ENCODE measurements around the gene UBASH3B. TPM values are rescaled to one million over a fixed set of nuclear protein-coding genes. Genes with fewer than 3 reads are reported as not detected.

UBASH3B gene
- total RNA-seq, 1 experiment from 2014 or later, result 10.3 TPM

GRCh38 chr11:122668562-122669090 lies 13.1 kb downstream of the UBASH3B start:
- peak; percentile 89 for DNase-seq (ENCODE audit: unreplicated experiment)
- Mint-ChIP-seq H3K9me3 (ENCODE audit: unreplicated experiment) (peaks cover 10% of the 10 kb centered on the region), H3K36me3 (ENCODE audit: insufficient read depth, unreplicated experiment) (peaks cover 6% of the 10 kb centered on the region), H3K4me3 (ENCODE audit: unreplicated experiment) (no peak overlapping the region), H3K4me1 (ENCODE audit: insufficient read depth, unreplicated experiment) (peaks cover 19% of the 10 kb centered on the region), H3K27ac (ENCODE audit: low read depth, unreplicated experiment) (peak overlapping the region; percentile 10), H3K27me3 (ENCODE audit: insufficient read depth, unreplicated experiment) (no peaks in the 10 kb centered on the region)
- intact Hi-C loops (cut with micrococcal nuclease), result no loop called here
- POLR2A ChIA-PET, result interaction anchor here (0.6 to 2.6 kb wide), 3 partner anchors 12 to 141 kb away, joined by 3 to 5 read pairs (median 4); no protein-coding TSS in a partner anchor
- no TSS peak for BruUV-seq (replicated peaks)
- TF ChIP-seq CTCF (IDR thresholded peaks at IDR 0.05; ENCODE audit: unreplicated experiment), result no peak
- CTCF ChIA-PET, result interaction anchor here (0.8 to 1.2 kb wide), 2 partner anchors 8 to 130 kb away, joined by 3 to 4 read pairs; no protein-coding TSS in a partner anchor

GRCh38 chr11:122670131-122670530 lies 14.6 kb downstream of the UBASH3B start:
- no peak overlapping the region for H3K4me3 Mint-ChIP-seq (ENCODE audit: unreplicated experiment)
- peaks cover 5% of the 10 kb centered on the region for H3K36me3 Mint-ChIP-seq (ENCODE audit: insufficient read depth, unreplicated experiment)
- peaks cover 19% of the 10 kb centered on the region for H3K4me1 Mint-ChIP-seq (ENCODE audit: insufficient read depth, unreplicated experiment)
- CTCF ChIA-PET, result interaction anchor here (0.6 to 1.2 kb wide), 4 partner anchors 9 to 239 kb away, joined by 3 to 6 read pairs (median 4); no protein-coding TSS in a partner anchor
- TF ChIP-seq CTCF (IDR thresholded peaks at IDR 0.05; ENCODE audit: unreplicated experiment), result no peak
- H3K27ac Mint-ChIP-seq (ENCODE audit: low read depth, unreplicated experiment), result no peak overlapping the region
- DNase-seq (ENCODE audit: unreplicated experiment), result no peak
- intact Hi-C loops (cut with micrococcal nuclease), result no loop called here
- no peaks in the 10 kb centered on the region for H3K27me3 Mint-ChIP-seq (ENCODE audit: insufficient read depth, unreplicated experiment)
- BruUV-seq (replicated peaks), result no TSS peak
- H3K9me3 Mint-ChIP-seq (ENCODE audit: unreplicated experiment), result peaks cover 10% of the 10 kb centered on the region
- POLR2A ChIA-PET, result interaction anchor here (0.7 to 2.6 kb wide), 4 partner anchors 9 to 186 kb away, joined by 3 to 5 read pairs (median 4); no protein-coding TSS in a partner anchor

GRCh38 chr11:122671400-122671891 lies 15.9 kb downstream of the UBASH3B start:
- ChIA-PET CTCF (interaction anchor here (1.1 kb wide), 1 partner anchor 38 kb away, joined by 3 read pairs; no protein-coding TSS in a partner anchor), POLR2A (no interaction called here)
- TF ChIP-seq CTCF (IDR thresholded peaks at IDR 0.05; ENCODE audit: unreplicated experiment), result no peak
- intact Hi-C loops (cut with micrococcal nuclease), result no loop called here
- Mint-ChIP-seq H3K9me3 (ENCODE audit: unreplicated experiment) (peaks cover 10% of the 10 kb centered on the region), H3K36me3 (ENCODE audit: insufficient read depth, unreplicated experiment) (peaks cover 2% of the 10 kb centered on the region), H3K4me3 (ENCODE audit: unreplicated experiment) (no peak overlapping the region), H3K27me3 (ENCODE audit: insufficient read depth, unreplicated experiment) (no peaks in the 10 kb centered on the region), H3K27ac (ENCODE audit: low read depth, unreplicated experiment) (no peak overlapping the region), H3K4me1 (ENCODE audit: insufficient read depth, unreplicated experiment) (peaks cover 21% of the 10 kb centered on the region)
- no peak for DNase-seq (ENCODE audit: unreplicated experiment)
- BruUV-seq (replicated peaks), result no TSS peak

- peaks cover 21% of the 10 kb centered on the region for H3K4me1 Mint-ChIP-seq (ENCODE audit: insufficient read depth, unreplicated experiment)
- DNase-seq (ENCODE audit: unreplicated experiment), result peak; percentile 37
- no peaks in the 10 kb centered on the region for H3K27me3 Mint-ChIP-seq (ENCODE audit: insufficient read depth, unreplicated experiment)
- H3K36me3 Mint-ChIP-seq (ENCODE audit: insufficient read depth, unreplicated experiment), result no peaks in the 10 kb centered on the region
- intact Hi-C loops (cut with micrococcal nuclease), result no loop called here
- TF ChIP-seq CTCF (IDR thresholded peaks at IDR 0.05; ENCODE audit: unreplicated experiment), result no peak
- no TSS peak for BruUV-seq (replicated peaks)
- peaks cover 10% of the 10 kb centered on the region for H3K9me3 Mint-ChIP-seq (ENCODE audit: unreplicated experiment)
- no peak overlapping the region for H3K4me3 Mint-ChIP-seq (ENCODE audit: unreplicated experiment)
- CTCF ChIA-PET, result interaction anchor here (0.7 kb wide), 1 partner anchor 35 kb away, joined by 3 read pairs; no protein-coding TSS in a partner anchor
- POLR2A ChIA-PET, result no interaction called here
- H3K27ac Mint-ChIP-seq (ENCODE audit: low read depth, unreplicated experiment), result no peak overlapping the region
These were observed 17.4 kb downstream of the UBASH3B start for GRCh38 chr11:122672892-122673291.
